ENCODE data around the gene SLC39A11.

DNA sequence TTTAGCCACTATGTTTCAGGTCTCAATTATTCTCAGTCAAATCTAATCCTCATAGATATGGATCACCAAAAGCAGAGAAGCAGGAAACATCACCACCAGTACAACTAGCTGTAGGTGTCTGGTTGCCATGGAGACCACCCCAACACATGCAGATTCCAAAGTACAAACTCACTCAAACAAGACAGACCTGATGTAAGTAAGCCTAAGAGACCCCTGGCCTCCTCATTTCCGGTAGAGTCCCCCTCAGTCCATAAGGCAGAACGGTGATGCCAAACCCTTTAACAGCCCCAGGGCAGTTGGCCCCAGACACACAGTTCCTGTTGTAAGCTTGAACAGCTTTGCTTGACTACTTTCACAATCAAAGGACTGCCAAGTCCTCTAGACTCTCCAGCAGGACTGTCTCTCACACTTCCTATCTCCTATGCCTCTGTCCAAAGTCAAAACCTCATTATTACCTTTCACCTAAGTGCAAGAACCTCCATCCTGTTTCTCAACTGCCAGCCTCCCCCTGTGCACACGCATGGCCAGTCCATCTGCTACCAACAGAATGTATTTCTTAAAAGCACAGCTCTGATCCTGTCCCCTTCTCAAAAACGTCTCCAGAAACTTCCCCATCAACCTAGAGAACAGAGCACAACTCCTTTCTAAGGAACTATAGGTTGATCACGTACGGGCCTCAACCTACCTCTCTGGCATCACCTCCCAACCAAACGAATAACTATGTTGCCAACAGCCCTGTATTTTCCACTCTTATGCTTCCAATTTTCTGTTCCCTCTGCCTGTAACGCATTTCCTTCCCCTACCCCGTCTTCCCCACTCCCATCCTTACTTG is 23.9 kb downstream of the SLC39A11 start:
- TF ChIP-seq, protein P1, sequence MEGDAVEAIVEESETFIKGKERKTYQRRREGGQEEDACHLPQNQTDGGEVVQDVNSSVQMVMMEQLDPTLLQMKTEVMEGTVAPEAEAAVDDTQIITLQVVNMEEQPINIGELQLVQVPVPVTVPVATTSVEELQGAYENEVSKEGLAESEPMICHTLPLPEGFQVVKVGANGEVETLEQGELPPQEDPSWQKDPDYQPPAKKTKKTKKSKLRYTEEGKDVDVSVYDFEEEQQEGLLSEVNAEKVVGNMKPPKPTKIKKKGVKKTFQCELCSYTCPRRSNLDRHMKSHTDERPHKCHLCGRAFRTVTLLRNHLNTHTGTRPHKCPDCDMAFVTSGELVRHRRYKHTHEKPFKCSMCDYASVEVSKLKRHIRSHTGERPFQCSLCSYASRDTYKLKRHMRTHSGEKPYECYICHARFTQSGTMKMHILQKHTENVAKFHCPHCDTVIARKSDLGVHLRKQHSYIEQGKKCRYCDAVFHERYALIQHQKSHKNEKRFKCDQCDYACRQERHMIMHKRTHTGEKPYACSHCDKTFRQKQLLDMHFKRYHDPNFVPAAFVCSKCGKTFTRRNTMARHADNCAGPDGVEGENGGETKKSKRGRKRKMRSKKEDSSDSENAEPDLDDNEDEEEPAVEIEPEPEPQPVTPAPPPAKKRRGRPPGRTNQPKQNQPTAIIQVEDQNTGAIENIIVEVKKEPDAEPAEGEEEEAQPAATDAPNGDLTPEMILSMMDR (conservative IDR thresholded peaks at IDR 0.05) = no peak
- TF ChIP-seq EZH2 (IDR thresholded peaks at IDR 0.05; ENCODE audit: low read depth) = no peak

All from PC-9 (cell line).